ENCODE results near the gene RGS6.

RGS6 gene

GRCh38 chr14:72243309-72244293 is 311.4 kb downstream of the RGS6 start:
- DNase-seq (ENCODE audit: low read depth) = no peak

- no peak for DNase-seq (ENCODE audit: low read depth)
These were observed 315.8 kb downstream of the RGS6 start for GRCh38 chr14:72247896-72248465.

- no peak for DNase-seq (ENCODE audit: low read depth)
These were observed 321.3 kb downstream of the RGS6 start for GRCh38 chr14:72253503-72253902.

DNA sequence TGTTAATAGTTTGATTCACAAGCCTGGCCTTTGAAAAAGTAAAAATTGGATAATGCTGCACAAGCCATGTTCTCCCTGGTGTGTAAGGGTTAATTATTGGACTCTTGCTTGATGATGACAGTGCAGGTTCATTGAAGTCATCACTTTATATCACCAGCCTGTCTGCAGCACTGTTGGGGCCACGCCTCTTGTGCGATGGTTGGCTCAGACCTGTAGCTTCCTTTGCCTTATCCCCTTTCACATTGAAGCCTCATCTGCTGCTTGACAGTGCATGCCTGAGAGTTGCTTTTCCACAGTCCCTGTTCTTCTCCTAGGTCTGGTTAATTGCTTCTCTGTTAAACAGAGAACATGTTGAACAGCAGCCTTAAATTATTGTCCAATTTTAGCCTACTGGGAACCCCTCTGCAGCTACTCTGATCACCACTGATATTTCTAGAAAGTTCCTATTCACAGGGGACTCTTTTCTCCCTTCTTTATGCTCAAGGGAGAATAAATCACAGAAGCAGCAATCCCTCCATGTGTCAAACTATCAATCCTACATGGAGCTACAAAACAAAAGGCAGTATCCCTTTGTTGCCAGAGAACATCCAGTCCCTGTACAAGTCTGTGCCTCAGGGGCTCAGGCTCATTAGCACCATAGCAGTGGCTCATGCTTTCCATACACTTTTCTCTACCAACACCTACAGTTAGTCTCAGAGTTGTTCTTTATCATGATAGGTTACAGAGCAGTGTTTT is 322.1 kb downstream of the RGS6 start:
- DNase-seq (ENCODE audit: low read depth) = no peak

DNA sequence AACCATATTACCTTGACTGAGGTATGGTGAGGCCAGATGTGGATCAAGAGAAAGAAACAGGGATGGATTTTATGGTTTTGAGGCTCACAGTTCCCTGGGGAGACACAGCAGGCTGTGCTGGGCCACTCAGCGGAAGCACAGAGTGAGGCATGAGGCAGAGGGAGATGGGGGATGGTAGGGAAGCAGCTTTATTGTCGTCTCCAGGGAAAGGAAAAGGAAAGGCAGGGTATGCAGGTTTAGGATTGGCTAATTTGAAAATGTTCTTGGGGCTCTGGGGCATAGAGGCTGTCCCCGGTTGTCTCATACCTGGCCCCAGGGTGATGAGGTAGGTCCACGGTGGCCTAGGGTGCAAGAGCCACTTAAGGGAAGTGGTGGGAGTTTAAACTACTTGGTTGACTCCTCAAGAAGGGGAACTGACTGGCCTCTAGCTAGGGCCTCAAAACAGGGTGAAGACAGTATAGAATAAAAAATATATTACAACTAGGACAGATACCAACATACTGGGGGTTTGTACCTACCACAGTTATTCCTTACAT is 322.8 kb downstream of the RGS6 start:
- DNase-seq (ENCODE audit: low read depth) = no peak

DNA sequence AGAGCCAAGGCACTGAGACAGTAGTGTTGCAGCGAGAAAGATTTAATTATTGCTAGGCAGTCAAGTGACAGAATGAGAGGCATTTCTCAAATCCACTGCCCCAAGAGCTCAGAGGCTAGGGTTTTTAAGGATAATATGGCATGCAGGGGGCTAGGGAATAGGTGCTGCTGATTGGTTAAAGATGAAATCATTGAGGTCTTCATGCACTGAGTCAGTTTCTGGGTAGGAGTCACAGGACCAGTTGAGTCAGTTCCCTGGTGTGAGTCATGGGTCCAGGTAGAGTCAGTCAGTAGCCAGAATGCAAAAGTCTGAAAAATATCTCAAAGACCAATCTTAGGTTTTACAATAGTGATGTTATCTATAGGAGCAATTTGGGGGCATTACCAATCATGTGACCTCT is 323.8 kb downstream of the RGS6 start:
- DNase-seq (ENCODE audit: low read depth) = no peak

DNA sequence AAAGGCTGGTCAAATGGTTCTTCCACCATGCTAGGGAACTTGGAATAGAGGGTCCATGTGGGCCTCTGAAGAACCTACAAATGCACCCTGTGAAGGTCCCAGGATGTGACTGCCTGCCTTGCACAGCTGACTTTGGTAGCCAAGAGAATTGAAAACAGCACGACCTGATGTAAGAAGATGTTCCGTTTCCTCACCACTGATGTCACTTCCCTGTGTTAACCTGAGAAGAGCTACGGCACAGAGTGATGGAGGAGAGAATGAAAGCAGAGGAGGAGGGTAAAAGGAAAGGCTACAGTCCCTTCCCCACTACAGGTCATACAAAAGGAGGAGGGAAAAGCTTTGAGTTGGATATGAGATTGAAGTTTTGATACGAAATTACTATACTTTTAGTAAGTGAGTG is 328.8 kb downstream of the RGS6 start:
- DNase-seq (ENCODE audit: low read depth) = no peak

DNA sequence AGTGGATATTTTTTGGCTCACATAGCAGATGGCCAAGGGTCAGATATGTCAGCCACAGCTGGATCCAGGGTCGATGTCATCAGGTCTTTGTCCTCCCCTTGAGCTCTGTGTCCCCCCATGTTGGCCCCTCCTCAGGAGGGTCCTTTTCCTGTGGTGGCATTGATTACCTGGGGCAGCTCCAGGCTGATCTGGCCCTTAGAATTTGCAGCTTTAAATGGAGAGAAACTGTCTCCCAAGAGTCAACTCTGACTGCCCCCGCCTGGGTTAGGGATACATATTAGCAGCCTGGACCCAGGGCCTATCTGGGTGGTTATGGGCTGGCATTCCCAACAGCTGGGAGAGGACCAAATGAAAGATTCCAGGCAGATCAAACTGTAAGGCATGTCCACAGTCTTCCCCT is 330.5 kb downstream of the RGS6 start:
- no peak for DNase-seq (ENCODE audit: low read depth)

- DNase-seq (ENCODE audit: low read depth) = no peak
These were observed 332.5 kb downstream of the RGS6 start for GRCh38 chr14:72264716-72265115.

GRCh38 chr14:72270147-72270727 is 338.0 kb downstream of the RGS6 start:
- no peak for DNase-seq (ENCODE audit: low read depth)

DNA sequence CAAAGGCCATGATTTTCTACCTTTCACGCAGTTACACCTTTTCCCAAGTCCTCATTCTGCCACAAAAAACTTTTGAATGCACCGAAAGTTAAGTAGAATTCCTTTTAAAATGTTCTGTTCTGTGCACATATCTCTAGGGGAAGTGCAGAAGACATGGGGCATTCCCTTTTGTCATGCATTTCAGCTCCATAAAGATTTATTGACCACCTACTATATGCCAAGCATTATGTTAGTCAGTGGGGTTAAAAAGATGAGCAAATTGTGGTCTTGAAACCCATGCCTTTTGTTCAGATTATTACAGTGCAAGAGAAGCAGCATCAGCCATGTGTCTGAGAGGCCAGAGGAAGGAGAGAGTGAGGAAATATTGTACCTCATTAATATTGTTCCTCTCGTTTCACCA is 338.5 kb downstream of the RGS6 start:
- DNase-seq (ENCODE audit: low read depth) = no peak

DNA sequence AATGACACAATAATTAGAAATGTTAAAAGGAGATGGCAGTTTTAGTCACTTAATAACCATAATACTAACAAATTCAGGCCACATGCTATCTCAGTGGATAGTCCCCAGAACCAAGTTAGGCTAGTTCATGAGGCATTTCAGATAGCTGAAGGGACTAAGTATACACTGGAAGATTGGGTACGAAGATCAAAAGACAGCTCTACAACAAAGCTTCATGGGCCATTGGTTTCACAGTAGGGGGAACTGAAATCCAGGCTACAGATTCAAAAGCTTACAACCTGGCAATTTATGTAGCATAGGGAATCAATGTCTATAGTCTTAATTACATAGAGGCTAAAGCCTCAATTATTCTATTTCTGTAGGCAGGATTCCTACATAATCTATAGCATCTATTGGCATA is 343.0 kb downstream of the RGS6 start:
- no peak for DNase-seq (ENCODE audit: low read depth)

DNA sequence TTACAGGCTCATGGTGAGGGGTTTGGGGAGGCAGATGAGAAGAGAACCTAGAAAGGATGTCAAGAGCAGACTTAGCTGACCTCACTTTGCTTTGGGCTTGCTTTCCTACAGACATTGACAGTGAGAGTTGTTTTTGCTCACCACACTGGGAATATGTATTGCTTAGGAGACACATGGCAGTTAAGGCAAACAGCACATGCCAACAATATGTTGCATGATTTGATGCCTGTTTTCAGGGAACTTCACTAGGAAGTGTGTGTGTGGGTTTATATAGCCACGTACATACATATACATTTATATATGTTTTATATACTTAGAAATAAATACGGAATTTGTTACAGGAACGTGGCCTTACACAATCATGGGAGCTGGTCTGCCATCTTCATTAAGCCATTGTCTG is 346.1 kb downstream of the RGS6 start:
- DNase-seq (ENCODE audit: low read depth) = no peak

DNA sequence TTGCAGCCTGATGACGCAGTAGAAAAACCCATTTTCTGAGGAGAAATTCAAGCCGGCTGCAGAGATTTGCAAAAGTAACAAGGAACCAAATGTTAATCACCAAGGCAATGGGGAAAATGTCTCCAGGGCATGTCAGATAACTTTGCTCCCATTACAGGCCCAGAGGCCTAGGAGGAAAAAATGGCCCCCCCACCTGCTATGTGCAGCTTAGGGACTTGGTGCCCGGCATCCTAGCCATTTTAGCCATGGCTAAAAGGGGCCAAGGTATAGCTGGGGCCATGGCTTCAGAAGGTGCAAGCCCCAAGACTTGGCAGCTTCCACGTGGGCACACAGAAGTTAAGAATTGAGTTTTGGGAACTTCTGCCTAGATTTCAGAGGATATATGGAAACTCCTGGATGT is 351.9 kb downstream of the RGS6 start:
- no peak for DNase-seq (ENCODE audit: low read depth)

GRCh38 chr14:72290241-72290640 is 358.0 kb downstream of the RGS6 start:
- no peak for DNase-seq (ENCODE audit: low read depth)

GRCh38 chr14:72291908-72292688 is 359.9 kb downstream of the RGS6 start:
- DNase-seq (ENCODE audit: low read depth) = no peak

- DNase-seq (ENCODE audit: low read depth) = no peak
These were observed 360.4 kb downstream of the RGS6 start for GRCh38 chr14:72292689-72293024.

- DNase-seq (ENCODE audit: low read depth) = no peak
These were observed 369.1 kb downstream of the RGS6 start for GRCh38 chr14:72301352-72301751.

DNA sequence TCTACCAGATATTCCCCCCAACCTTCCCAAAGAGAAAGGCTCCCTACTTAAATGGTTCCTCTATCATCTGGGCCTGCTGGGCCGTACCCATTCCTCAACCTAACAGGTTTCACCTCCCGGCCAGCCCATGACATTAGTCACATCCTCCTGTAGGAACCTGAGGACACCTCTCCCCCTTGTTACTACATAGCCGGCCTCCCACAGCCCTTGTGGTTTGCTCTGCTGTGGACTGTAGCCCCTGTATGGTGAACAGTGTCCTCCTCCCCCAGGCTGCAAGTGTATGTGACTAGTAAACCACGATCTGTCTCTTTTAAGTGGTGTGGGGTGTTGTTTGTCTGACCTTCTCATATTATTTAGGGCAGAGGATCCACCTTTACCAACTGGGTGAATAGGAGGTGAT is 371.7 kb downstream of the RGS6 start:
- DNase-seq (ENCODE audit: low read depth) = no peak

DNA sequence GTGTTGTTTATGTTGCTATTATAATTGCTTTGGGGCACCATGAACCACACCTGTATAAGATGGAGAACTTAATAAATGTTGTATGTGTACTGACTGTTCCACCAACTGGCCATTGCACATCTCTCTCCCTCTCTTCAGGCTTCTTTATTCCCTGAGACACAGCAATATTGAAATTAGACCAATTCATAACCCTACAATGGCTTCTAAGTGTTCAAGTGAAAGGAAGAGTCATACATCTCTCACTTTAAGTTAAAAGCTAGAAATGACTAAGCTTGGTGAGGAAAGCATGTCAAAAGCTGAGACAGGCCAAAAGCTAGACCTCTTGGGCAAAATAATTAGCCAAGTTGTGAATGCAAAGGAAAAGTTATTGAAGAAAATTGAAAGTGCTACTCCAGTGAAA is 373.3 kb downstream of the RGS6 start:
- DNase-seq (ENCODE audit: low read depth) = no peak

- DNase-seq (ENCODE audit: low read depth) = no peak
These were observed 376.8 kb downstream of the RGS6 start for GRCh38 chr14:72308967-72309485.
